GM21447 (cell line): ENCODE data around the gene SEC14L3.

ENCODE experiments used
- ATAC-seq: cut with Tn5 transposase; IDR thresholded peaks from one replicate; pipeline ENCODE4 v1.9.1; 2021; ENCODE audit not compliant: unreplicated experiment

SEC14L3 gene

DNA sequence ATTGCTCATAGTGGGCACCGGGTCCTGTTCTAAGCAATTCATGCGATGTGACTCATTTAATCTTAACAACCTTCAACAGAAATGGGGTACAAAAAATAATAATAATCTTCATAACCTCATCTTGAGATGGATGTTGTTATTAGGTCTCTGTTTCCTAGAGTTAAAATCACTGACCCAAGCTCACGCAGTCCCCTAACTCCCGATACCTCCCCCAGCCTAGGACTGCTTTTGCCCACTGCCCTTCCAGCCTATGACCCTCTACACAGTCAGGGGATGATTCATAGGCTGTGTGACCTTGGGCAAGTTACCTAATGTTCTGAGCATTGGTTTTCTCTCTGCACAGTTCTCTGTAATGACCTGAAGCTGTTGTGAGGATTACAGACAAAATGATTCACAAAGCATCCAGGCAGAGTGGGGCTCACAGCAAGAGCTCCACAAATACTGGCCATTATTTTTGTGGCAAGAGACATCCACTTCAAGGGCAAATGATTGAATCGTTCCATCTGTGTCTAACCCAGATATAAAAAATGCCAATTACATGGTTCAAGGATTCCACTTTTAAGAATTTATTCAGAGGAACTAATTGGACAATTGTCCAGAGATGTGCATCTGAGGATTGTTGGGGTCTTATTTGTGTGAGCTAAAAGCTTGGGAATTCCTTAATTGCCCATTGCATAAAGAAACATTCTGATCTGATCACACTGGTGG, 26.2 kb downstream of the SEC14L3 start:
- ATAC-seq, result no peak

DNA sequence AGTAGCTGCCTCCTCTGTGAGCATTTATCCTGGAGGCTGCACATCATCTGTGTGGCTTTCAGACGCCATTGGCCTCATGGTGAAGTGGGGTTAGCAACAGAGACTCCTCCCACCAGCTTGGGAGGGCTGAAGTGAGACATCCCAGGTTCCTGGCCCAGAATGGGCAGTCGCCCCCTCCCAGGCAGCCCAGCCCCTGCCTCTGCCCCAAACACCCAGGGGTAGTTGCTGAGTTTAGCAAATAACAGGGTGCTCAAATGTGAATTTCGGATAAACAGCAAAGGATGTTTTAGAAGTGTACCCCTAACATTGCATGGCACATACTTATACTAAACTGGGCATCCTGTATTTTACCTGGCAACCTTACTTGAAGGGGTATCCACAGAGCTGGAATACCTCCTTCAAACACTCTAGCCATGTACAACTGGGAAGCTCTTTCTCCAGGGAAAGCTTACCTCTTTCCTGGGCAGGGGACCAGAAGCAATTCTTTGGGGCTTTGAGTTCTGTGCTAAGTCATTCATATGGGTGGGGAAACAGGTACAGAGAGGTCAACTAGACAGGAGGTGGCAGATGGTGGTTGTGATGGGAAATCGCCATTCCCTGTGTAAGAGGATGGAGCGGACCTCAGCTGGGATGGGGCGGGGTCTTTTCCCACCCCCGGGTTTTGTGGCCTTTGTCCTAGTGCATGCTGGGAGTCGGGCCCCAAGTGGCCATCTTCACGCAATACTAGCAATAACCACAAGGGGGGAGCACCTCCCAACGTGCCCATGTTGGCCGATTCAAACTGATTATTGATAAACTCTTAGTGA, 27.0 kb downstream of the SEC14L3 start:
- no peak for ATAC-seq

DNA sequence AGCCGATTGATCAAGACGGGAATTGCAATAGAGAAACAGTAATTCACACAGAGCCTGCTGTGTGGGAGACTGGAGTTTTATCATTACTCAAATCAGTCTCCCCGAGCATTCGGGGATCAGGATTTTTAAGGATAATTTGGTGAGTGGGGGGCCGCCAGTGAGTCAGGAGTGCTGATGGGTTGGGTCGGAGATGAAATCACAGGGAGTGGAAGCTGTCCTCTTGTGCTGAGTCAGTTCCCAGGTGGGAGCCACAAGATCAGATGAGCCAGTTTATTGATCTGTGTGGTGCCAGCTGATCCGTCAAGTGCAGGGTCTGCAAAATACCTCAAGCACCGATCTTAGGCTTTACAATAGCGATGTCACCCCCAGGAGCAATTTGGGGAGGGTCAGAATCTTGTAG, 30.7 kb downstream of the SEC14L3 start:
- no peak for ATAC-seq

DNA sequence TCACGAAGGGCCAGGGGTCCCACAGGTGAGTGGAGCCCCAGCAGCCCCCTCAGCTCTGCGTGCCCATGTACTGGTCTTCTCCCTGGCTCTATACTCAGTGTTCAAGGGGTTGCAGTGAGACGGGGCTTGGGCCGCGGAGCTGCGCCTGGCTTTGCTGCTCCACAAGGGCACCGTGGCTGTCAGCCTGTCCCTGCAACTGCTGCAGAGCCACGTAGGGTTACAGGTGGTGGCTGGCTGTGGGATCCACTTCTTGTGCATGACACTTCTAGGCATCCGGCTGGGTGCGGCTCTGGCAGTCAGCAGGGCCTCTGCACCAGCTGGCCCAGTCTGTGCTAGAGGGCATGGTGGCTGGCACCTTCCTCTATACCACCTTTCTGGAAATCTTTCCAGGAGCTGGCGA, 32.0 kb downstream of the SEC14L3 start:
- ATAC-seq, result no peak

DNA sequence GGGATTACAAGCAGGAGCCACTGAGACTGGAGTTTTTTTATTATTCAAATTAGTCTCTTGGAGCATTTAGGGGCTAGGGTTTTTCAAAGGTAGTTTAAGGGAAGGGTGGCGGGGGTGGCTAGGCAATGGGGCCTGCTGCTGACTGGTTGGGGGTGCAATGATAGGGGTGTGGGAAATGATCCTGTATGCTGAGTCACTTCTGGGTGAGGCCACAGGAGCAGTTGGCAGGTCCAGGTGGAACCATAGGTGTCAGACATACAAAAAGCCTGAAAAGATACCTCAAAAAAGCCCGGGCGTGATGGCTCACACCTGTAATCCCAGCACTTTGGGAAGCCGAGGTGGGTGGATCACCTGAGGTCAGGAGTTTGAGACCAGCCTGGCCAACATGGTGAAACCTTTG, 32.6 kb downstream of the SEC14L3 start:
- no peak for ATAC-seq

DNA sequence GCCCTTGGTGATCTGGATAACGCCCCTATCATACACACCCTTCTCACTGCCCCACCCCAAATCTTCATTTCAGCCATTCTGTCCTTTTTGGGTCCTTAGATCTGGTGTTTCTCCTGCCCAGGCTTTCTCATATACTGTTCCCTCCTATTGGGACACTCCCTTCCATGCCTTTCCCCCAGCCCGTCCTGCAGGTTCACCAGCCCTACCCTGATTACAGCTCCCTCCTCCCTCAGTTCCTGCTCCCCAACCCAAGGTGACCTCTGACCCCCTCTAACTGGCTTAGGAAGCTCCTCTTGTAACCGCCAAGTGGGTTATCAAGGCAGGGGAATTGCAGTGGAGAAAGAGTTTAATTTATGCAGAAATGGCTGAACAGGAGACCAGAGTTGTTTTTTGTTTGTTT, 33.3 kb downstream of the SEC14L3 start:
- ATAC-seq, result no peak

DNA sequence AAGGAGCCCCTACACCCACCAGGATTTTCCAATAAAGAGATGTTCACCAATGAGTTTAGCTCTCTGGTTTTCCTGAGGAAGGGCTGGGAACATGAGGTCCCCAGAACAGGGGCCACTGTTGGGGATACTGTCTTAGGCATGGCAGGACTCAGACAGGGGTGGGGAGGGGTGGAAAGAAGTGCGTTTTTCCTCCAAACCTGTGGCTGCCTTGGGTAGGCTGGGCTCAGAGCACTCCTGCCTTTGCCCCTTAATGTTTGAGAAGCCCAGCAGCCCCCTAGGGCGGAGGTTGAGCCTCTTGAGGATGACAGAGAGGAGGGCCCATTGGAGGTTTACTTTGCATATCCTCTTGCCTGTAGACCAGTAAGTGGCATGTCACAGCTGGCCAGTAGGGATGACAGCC, 35.6 kb downstream of the SEC14L3 start:
- no peak for ATAC-seq

DNA sequence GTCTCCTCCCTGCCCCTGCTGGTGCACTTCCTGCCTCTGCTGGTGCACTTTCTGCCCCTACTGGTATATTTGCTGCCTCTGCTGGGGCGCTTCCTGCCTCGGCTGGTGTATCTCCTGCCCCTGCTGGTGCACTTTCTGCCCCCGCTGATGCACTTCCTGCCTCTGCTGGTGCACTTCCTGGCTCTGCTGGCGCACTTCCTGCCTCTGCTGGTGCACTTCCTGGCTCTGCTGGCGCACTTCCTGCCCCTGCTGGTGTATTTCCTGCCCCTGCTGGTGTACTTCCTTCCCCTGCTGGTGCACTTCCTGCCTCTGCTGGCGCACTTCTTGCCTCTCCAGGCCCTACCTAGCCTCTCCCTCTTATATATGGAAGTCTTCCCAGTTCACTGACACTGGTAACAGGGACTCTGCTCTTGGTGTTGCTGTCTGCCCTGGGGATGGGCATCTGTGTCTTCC, 36.1 kb downstream of the SEC14L3 start:
- no peak for ATAC-seq

DNA sequence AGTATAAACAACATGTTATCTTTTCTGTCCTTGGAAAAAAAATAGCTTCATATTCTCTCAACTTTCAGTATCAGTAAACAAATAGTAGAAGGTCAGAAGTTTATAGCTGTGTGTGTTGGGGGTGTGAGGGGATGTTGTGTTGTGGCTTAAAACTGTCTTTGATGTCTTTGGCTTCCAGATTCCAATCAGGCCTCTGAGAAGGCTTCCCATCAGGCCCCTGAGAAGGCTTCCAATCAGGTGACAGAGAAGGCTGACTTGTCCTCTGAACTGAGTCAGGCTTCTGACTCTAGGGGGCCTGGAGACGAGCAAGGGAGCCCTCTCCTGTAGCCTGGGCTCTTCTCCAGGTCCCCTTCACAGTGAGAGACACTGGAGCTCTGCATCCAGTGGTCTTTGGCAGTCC, 37.0 kb downstream of the SEC14L3 start:
- ATAC-seq, result no peak

DNA sequence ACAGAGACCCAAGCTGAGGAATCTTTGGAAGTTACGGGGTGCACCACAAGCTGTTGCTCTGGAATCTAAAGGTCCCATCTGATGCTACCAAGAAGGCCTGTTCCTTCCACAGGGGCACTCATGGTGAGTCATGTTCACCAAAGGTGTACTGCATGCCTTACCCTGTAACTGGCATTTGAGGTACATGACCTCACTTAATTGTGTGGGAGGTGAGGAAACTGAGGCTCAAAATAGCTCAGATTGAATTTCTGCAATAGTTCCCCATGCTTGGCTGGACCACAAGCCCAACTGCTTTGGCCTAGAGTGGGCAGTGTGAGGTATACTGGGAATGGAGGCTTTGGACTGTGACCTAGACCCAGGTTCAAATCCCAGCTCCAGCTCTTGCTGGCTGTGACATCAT, 38.0 kb downstream of the SEC14L3 start:
- ATAC-seq, result no peak

DNA sequence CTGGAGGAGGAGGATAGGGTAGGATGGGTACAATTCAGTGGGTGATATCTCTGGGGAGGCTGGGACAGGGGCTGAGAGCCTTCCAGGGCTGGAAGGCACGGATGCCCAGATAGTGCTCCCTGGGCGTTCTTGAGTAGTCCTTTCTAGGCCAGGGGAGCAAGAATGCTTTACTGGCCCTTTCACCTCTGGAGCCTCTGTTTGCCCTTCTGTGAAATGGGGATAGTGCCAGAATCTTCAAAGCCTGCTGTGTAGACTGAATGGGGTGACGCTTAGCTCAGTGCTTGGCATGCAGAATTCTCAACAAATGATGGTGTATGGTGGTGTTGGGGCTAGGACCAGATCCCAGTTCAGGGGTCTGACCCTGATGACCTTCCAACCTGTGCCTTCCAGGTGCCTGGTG, 38.6 kb downstream of the SEC14L3 start:
- ATAC-seq, result no peak

DNA sequence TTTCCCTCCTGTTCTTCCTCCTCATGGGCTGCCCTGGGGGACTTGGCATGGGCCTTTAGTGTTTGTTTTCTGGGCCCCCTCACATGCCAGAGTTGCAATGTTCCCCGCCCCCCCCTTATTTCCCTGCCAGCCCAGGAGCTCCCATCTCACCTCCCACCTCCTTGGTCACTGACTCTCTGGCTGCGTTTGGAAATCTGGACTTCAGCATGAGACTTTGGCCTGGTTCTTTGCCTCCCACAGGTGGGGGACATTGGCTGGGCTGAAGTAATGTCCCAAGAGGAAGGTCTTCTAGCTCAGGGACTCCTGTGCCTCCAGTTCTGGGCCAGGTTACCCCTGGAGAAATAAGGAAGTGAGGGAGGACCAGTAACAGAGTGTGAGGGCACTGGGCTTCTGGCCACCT, 39.3 kb downstream of the SEC14L3 start:
- ATAC-seq, result no peak

DNA sequence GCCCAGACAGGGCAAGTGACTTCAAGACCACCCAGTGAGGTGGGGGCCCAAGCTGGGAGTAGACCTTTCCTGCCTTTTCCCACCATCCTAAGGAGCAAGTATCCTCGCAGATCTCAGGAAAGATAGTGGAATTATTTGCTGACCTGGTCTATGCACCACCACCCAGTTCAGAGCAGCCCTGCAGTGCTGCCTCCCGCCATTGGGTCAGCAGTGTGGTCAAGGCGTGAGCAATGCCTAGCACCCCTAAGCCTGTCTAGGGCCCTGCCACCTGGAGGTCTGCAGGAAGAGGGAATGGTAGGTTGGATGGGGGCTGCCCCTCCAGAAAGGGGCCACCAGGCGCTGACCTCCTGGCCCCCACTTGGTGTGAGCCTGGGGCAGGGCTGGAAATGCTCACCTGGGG, 39.7 kb downstream of the SEC14L3 start:
- ATAC-seq, result no peak

DNA sequence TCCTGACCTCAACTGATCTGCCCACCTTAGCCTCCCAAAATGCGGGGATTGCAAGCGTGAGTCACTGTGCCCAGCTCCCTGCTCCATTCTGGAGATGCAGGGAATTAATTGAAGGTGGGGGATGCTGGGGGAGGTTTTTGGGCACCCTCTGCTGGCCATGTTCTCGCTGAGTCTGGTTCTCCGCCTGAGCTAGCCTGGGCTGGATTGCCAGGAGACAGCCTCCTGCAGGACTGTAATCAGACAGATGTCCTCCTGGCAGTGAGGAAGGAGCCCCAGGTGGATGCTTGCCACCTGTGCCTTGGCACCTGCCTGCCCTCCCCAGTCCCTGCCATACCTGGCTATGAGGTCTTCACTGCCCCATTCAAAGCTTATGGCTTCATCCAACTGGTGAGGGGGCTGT, 40.9 kb downstream of the SEC14L3 start:
- no peak for ATAC-seq

DNA sequence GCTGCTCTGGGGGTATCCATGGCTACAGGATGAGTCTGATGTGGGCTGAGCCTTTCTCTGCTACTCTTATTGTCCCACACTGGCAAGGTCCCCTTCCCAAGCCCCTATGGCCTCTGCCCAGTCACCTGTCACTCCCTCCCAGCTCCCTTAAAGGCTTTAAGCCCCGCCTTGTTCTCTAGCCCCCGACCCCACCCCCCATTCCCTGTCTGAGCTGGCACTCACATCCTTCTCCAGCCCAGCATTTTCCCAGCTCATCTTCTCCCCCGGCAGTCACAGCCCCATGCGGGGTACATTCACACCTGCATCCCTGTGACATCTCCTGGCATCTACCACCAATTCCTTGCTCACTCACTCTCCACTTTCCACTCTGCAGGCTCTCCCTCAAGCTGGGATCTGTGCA, 41.9 kb downstream of the SEC14L3 start:
- no peak for ATAC-seq

DNA sequence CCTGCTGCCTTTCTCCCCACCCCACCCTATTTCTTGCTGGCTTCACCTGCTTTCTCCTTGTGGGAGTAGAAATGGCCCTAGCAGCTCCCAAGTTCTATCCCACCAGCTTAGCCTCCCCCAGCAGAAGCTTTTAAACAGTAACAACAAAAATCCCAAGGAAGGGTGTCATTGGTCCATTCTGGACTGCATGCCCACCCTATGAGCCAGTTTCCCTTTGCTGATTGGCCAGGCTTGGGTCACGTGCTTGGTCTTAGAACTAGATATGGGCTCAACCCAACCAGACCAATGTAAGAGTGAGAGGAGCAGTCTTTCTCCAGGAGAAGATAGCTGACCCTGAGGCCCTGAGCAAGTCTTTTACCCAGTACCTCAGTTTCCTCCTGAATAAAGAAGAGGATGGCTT, 43.9 kb downstream of the SEC14L3 start:
- no peak for ATAC-seq

DNA sequence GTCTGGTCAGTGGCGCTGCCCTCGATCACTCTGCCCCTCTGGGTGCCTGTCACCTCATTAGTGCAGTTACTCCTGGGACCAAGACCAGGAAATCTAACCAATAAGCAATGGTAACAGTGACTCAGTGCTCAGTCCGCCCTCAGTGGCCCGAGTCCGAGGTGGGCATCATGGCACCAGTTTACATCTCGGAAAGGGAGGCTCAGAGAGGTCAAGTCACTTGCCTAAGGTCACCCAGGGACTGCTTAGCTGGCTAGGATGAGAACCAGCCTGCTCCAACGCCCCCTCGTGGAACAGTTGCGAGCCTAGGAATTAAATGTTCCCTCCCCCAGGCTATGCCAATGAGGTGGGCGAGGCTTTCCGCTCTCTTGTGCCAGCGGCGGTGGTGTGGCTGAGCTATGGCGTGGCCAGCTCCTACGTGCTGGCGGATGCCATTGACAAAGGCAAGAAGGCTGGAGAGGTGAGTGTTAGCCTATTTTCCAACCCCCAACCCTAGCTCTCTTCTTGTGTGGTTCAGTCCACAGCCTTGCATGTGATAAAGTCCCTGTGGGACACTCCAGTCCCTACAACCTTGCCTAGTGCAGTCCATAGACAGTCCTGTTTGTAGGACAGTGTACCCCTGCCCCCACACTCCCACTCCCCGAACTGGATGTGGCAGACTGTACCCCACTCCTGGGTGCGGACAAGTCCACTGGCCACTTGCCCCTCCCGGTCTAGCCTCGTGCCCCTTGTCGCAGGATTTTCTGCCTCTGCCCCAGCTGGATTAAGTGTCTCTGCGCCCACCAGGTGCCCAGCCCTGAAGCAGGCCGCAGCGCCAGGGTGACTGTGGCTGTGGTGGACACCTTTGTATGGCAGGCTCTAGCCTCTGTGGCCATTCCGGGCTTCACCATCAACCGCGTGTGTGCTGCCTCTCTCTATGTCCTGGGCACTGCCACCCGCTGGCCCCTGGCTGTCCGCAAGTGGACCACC, 45.1 kb downstream of the SEC14L3 start:
- ATAC-seq, result no peak

DNA sequence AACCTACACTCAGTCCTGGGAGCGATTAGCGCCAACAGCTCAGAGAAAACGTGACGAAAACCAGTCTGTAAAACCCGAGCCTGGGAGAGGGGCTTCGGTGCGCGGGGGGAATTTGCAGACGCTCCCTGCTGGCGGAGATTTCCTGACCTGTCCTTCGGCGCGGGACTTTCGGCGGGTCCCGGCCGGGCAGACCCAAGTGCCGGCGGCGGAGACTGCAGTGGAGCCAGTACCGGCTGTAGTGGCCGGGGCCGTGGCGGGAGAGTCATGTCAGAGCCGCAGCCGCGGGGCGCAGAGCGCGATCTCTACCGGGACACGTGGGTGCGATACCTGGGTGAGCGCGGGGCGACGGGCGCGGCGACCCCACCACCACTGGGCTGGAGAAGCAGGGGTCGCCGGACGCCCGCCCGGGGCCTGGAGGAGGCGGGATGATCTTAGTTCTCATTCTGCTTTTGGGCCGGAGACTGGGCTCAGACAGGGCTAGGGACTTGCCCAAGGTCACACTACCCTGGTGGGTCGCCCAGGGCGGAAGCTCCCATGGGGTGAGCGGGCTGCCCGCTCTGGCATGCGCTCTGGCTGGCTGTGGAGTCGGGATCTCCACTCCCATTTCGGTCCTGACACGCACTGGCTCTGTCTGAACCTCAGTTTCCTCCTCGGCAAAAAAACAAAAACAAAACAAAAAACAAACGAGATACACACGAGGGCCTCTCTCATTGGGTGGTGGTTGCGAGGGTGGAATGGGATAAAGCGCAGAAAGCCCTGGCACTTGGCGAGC, 46.0 kb downstream of the SEC14L3 start, which contains the start of gene MTFP1:
Gene MTFP1 (plus strand): TSS at position 153 of the 772 bp plus-strand sequence. CDS start 112 bp downstream, at position 265.
- no peak for ATAC-seq

DNA sequence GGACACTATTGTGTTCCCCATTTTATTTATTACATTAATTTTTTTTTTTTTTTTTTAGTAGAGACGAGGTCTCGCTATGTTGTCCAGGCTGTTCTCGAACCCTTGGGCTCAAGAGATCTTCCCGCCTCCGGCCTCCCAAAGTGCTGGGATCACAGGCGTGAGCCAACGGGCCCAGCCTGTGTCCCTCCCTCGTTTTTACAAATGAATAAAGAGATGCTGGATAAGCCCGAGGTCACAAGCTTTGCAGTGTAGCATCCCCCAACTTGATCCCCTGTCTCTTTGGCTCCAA, 46.5 kb downstream of the SEC14L3 start:
- no peak for ATAC-seq

DNA sequence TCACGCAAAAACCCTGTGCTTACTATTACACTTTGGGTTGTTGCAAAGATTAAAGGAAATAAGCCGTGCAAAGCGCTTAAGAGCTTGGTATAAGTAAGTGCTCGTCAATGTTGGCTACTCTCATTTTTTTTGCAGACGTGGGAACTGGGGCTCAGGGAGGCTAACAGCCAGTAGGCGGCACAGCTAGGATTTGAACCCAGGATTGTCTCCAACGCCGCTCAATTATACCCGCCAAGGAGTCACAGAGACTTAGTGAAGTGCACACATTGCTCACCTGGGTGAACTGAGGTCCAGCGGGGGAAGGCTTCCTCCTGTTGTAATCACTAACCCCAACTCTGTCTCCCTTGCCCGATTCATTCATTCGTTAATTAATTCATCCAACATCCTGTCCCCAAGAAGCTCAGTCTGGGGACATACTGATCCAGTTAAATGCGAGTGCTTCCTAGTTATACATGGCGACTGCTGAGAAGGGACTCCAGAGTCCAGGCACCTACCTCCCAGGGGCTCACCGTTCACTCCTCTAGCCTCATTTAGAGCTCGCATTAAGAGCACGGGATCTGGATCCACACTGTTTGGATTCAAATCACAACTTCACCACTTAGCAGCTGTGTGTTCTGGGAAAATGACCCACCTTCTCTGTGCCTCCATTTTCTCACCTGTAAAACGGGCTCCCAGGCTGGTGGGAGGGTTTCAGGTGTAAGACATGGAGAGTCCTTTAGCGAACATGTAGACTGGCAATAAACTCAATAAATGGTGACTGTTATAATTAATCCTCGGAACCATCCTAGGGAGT, 47.1 kb downstream of the SEC14L3 start:
- ATAC-seq, result no peak
